A549 (cell line): ENCODE measurements around the gene NAV2. TPM values are rescaled to one million over a fixed set of nuclear protein-coding genes. Genes with fewer than 3 reads are reported as not detected.

Source experiments
- ATAC-seq, 2 experiments: fragments of 200-7000 bp in 1 of 2; fragments of >200 bp in 1 of 2; cut with Nextera tagmentation in 1 of 2; cut with Tn5 transposase in 1 of 2; 3 replicates each; pipeline versions ENCODE4 v1.8.0 to v1.9.1; 2018 to 2020; ENCODE audit warnings: mild to moderate bottlenecking in 1 of 2, moderate library complexity in 1 of 2
- CTCF ChIA-PET: fragments of 300-600 bp; sonication (Branson Sonifier 250); formaldehyde crosslinking; extraction: SDS; loops from one replicate; lab custom pipeline; 2021; ENCODE audit warnings: antibody characterized with exemption, inconsistent platforms; lab: Yijun Ruan, JAX
- POLR2A ChIA-PET: fragments of 350-600 bp; formaldehyde crosslinking; extraction: SDS; loops from one replicate; lab custom pipeline; 2021; ENCODE audit warnings: antibody characterized with exemption, inconsistent platforms; lab: Yijun Ruan, JAX
- DNase-seq, 2 experiments: peaks; one replicate each; pipeline versions ENCODE4 v3.0.0 to v3.0.0-alpha.2; 2011 to 2016; ENCODE audit warnings: low read depth in 1 of 2, low spot score in 1 of 2
- FAIRE-seq: peaks from 2 replicates; lab custom pipeline; 2011; peaks lifted over from hg19 to GRCh38; lab: Jason Lieb, UNC
- H3K27ac ChIP-seq, 2 experiments: fragments of >200 bp; sonication (Bioruptor Twin); formaldehyde crosslinking; 3 replicates each; pipeline ENCODE4 v1.5.1; 2016 to 2017
- H3K4me1 ChIP-seq: fragments of >200 bp; sonication (Bioruptor Twin); formaldehyde crosslinking; 3 replicates; pipeline ENCODE4 v1.6.1; 2016
- H3K4me2 ChIP-seq: fragments of >200 bp; sonication (Bioruptor Twin); formaldehyde crosslinking; 3 replicates; pipeline ENCODE4 v1.6.1; 2016
- H3K4me3 ChIP-seq: fragments of >200 bp; sonication (Bioruptor Twin); formaldehyde crosslinking; 3 replicates; pipeline ENCODE4 v1.5.1; 2016
- H3K9me3 ChIP-seq: fragments of >200 bp; sonication (Bioruptor Twin); formaldehyde crosslinking; 3 replicates; pipeline ENCODE4 v1.6.1; 2016
- ATOH8 ChIP-seq: fragments of 250-450 bp; sonication (Bioruptor Pico); IDR thresholded peaks from 2 replicates; pipeline ENCODE4 v1.5.0; 2020; ENCODE audit warnings: low read depth, mild to moderate bottlenecking, moderate library complexity
- CHD2 ChIP-seq: fragments of 150-350 bp; IDR thresholded peaks from 2 replicates; pipeline ENCODE4 v1.6.1; 2014; ENCODE audit warnings: low read length; ENCODE audit not compliant: partially characterized antibody
- CHD4 ChIP-seq: fragments of 200-600 bp; sonication (generic); IDR thresholded peaks from 2 replicates; pipeline ENCODE4 v1.6.1; 2016; ENCODE audit warnings: antibody characterized with exemption, mild to moderate bottlenecking, borderline replicate concordance
- EHMT2 ChIP-seq: fragments of 200-600 bp; sonication (generic); IDR thresholded peaks from 2 replicates; pipeline ENCODE4 v1.6.1; 2016; ENCODE audit warnings: antibody characterized with exemption, low read depth, mild to moderate bottlenecking, moderate library complexity
- ESRRA ChIP-seq: fragments of 150-350 bp; IDR thresholded peaks from 2 replicates; pipeline ENCODE4 v1.6.1; 2014; ENCODE audit warnings: mild to moderate bottlenecking, low read length, borderline replicate concordance
- FOSB ChIP-seq: fragments of 250-450 bp; sonication (Bioruptor Pico); IDR thresholded peaks from 2 replicates; pipeline ENCODE4 v1.5.0; 2020; ENCODE audit warnings: mild to moderate bottlenecking, moderate library complexity
- FOSL2 ChIP-seq, 2 experiments: fragments of 450-650 bp in 1 of 2; fragments of >200 bp in 1 of 2; sonication (Bioruptor Twin) in 1 of 2; formaldehyde crosslinking; IDR thresholded peaks; 2 replicates each; pipeline versions ENCODE4 v1.5.0 to v1.6.1; 2016 to 2020; ENCODE audit warnings: mild to moderate bottlenecking in 1 of 2, moderate library complexity in 1 of 2
- FOXS1 ChIP-seq: fragments of 250-450 bp; sonication (Bioruptor Pico); IDR thresholded peaks from 2 replicates; pipeline ENCODE4 v1.5.0; 2020; ENCODE audit warnings: mild to moderate bottlenecking, moderate library complexity
- GATA3 ChIP-seq: IDR thresholded peaks from 2 replicates; pipeline ENCODE4 v1.6.1; 2012; ENCODE audit warnings: borderline replicate concordance
- HDAC2 ChIP-seq: fragments of 200-600 bp; sonication (generic); IDR thresholded peaks from 2 replicates; pipeline ENCODE4 v1.6.1; 2016
- HMGXB4 ChIP-seq: fragments of 250-450 bp; sonication (Bioruptor Pico); IDR thresholded peaks from 2 replicates; pipeline ENCODE4 v1.5.0; 2021; ENCODE audit warnings: mild to moderate bottlenecking, moderate library complexity, borderline replicate concordance
- HOXB5 ChIP-seq: fragments of 250-450 bp; sonication (Bioruptor Pico); IDR thresholded peaks from 2 replicates; pipeline ENCODE4 v1.5.0; 2020; ENCODE audit warnings: mild to moderate bottlenecking, moderate library complexity
- JUN ChIP-seq, 2 experiments: fragments of >200 bp; sonication (Bioruptor Twin); formaldehyde crosslinking; IDR thresholded peaks; 2 replicates in 1 of 2; 3 replicates in 1 of 2; pipeline ENCODE4 v1.6.1; 2016 to 2017
- JUNB ChIP-seq: fragments of >200 bp; sonication (Bioruptor Twin); formaldehyde crosslinking; IDR thresholded peaks from 2 replicates; pipeline ENCODE4 v1.6.1; 2016
- KDM1A ChIP-seq: fragments of 200-600 bp; sonication (generic); IDR thresholded peaks from 2 replicates; pipeline ENCODE4 v1.6.1; 2016; ENCODE audit warnings: low read depth, mild to moderate bottlenecking
- MAFK ChIP-seq: fragments of 450-650 bp; IDR thresholded peaks from 2 replicates; pipeline ENCODE4 v1.6.1; 2014; ENCODE audit not compliant: partially characterized antibody
- MAZ ChIP-seq: fragments of 150-350 bp; IDR thresholded peaks from 2 replicates; pipeline ENCODE4 v1.6.1; 2014; ENCODE audit warnings: antibody characterized with exemption, low read depth, low read length, borderline replicate concordance
- MYC ChIP-seq: IDR thresholded peaks from 2 replicates; pipeline ENCODE4 v1.6.1; 2012; ENCODE audit warnings: mild to moderate bottlenecking, inconsistent platforms, low read length, improper control_type of control experiment, borderline replicate concordance
- NFE2L2 ChIP-seq: fragments of 150-350 bp; conservative IDR thresholded peaks from 2 replicates; pipeline ENCODE4 v1.6.1; 2014; ENCODE audit warnings: low read length
- POLR2A ChIP-seq: IDR thresholded peaks from 2 replicates; pipeline ENCODE4 v1.6.1; 2012; ENCODE audit warnings: mild to moderate bottlenecking, low read length
- RAD21 ChIP-seq, 2 experiments: fragments of >200 bp in 1 of 2; sonication (Bioruptor Twin) in 1 of 2; formaldehyde crosslinking in 1 of 2; IDR thresholded peaks in 1 of 2; conservative IDR thresholded peaks in 1 of 2; 2 replicates in 1 of 2; 3 replicates in 1 of 2; pipeline ENCODE4 v1.6.1; 2012 to 2018; ENCODE audit warnings: inconsistent platforms in 1 of 2
- REST ChIP-seq: fragments of 200-600 bp; sonication (generic); IDR thresholded peaks from 2 replicates; pipeline ENCODE4 v1.6.1; 2016; ENCODE audit warnings: antibody characterized with exemption, mild to moderate bottlenecking, moderate library complexity
- RNF2 ChIP-seq: fragments of 200-600 bp; sonication (generic); IDR thresholded peaks from 2 replicates; pipeline ENCODE4 v1.6.1; 2016; ENCODE audit warnings: low read depth, mild to moderate bottlenecking, antibody characterized with exemption, moderate library complexity, borderline replicate concordance
- SREBF2 ChIP-seq: fragments of 450-650 bp; IDR thresholded peaks from 2 replicates; pipeline ENCODE4 v1.6.1; 2014; ENCODE audit warnings: mild to moderate bottlenecking, moderate library complexity
- TP53 ChIP-seq: fragments of 250-450 bp; sonication (Bioruptor Pico); IDR thresholded peaks from 2 replicates; pipeline ENCODE4 v1.5.0; 2021; ENCODE audit warnings: mild to moderate bottlenecking, moderate library complexity
- ZC3H11A ChIP-seq: fragments of 450-650 bp; IDR thresholded peaks from 2 replicates; pipeline ENCODE4 v1.6.1; 2014; ENCODE audit warnings: antibody characterized with exemption, mild to moderate bottlenecking
- ZNF302 ChIP-seq: fragments of 250-450 bp; sonication (Bioruptor Pico); IDR thresholded peaks from 2 replicates; pipeline ENCODE4 v1.9.0; 2021; ENCODE audit warnings: inconsistent platforms, mild to moderate bottlenecking, moderate library complexity
- ZSCAN20 ChIP-seq: fragments of 250-450 bp; sonication (Bioruptor Pico); IDR thresholded peaks from 2 replicates; pipeline ENCODE4 v1.8.0; 2022; ENCODE audit warnings: mild to moderate bottlenecking, moderate library complexity
- WGBS: methylation state at CpG from one replicate; pipeline ENCODE4 v1.1.6; 2017; ENCODE audit errors: missing lambda C conversion rate; 5-methylcytosine and 5-hydroxymethylcytosine counted together
- polyA plus RNA-seq, 4 experiments: library from polyadenylated mRNA; depleted of rRNA in 3 of 4; stranded (reverse); fragments of >200 nt; fragmentation: RNase III in 1 of 4; extraction: RNeasy Plus Mini Kit Qiagen cat#74134 plus additional on column Dnase treatment in 1 of 4; gene quantifications; 2 replicates in 3 of 4; 3 replicates in 1 of 4; pipeline ENCODE4 v1.2.3, GENCODE V29; 2011 to 2017

Gene NAV2
- polyA plus RNA-seq, 2 of the 4 experiments (the other 2 are of a cell fraction): 4.9 to 19.8 TPM

- 52% methylated on average over 3 of the region's 3 CpGs for WGBS
- Histone ChIP-seq H3K9me3 (no peaks in the 10 kb centered on the region), H3K27ac (no peak overlapping the region), H3K4me3 (no peak overlapping the region), H3K4me1 (no peaks in the 10 kb centered on the region), H3K4me2 (no peak overlapping the region)
- POLR2A ChIA-PET: no interaction called here
- CTCF ChIA-PET: interaction anchor here (2.7 kb wide), 1 partner anchor 8 kb away, joined by 9 read pairs; no protein-coding TSS in a partner anchor
- DNase-seq: no peak
- FAIRE-seq: no peak
- no peak for ATAC-seq
- no peak for TF ChIP-seq MAZ
- TF ChIP-seq MYC: no peak
- TF ChIP-seq NFE2L2: no peak
- no peak for TF ChIP-seq MAFK
- no peak for TF ChIP-seq POLR2A
Measured at GRCh38 chr11:19821993-19822392, 109.4 kb downstream of the NAV2 start.

- no peak for FAIRE-seq
- Histone ChIP-seq H3K4me1 (no peaks in the 10 kb centered on the region), H3K9me3 (no peaks in the 10 kb centered on the region), H3K4me2 (no peak overlapping the region), H3K4me3 (no peak overlapping the region), H3K27ac (no peak overlapping the region)
- ChIA-PET POLR2A (no interaction called here), CTCF (interaction anchor here (2.7 kb wide), 1 partner anchor 9 kb away, joined by 9 read pairs; no protein-coding TSS in a partner anchor)
- no peak for DNase-seq
- TF ChIP-seq REST: no peak
- no peak for TF ChIP-seq RNF2
- TF ChIP-seq TP53: no peak
- no peak for TF ChIP-seq HMGXB4 (CRISPR knock-in tag)
- TF ChIP-seq NFE2L2: no peak
- no peak for TF ChIP-seq SREBF2
- no peak for TF ChIP-seq CHD2
- TF ChIP-seq MAZ: no peak
- TF ChIP-seq ZSCAN20 (CRISPR knock-in tag): no peak
- TF ChIP-seq GATA3: no peak
- no peak for TF ChIP-seq CHD4
- TF ChIP-seq ZC3H11A: no peak
- TF ChIP-seq JUNB: no peak
- TF ChIP-seq JUN (IDR thresholded peaks at IDR 0.05): no peak
- TF ChIP-seq KDM1A: no peak
- no peak for ATAC-seq
Measured at GRCh38 chr11:19822531-19822930, 109.9 kb downstream of the NAV2 start.

- FAIRE-seq: no peak
- H3K4me2 ChIP-seq: no peak overlapping the region
- H3K9me3 ChIP-seq: no peaks in the 10 kb centered on the region
- ChIA-PET CTCF (interaction anchor here (1.1 to 1.5 kb wide), 2 partner anchors 16 to 22 kb away, joined by 3 read pairs; no protein-coding TSS in a partner anchor), POLR2A (no interaction called here)
- WGBS: 74% methylated on average over 4 of the region's 4 CpGs
- no peak overlapping the region for H3K4me3 ChIP-seq
- 0 out of 3 replicates have a peak, but pooled peaks cover 5% of the 10 kb centered on the region for H3K4me1 ChIP-seq
- DNase-seq: no peak
- ATAC-seq: no peak
- TF ChIP-seq RAD21 (conservative IDR thresholded peaks at IDR 0.05 in 1 of 2, IDR thresholded peaks at IDR 0.05 in 1 of 2) (no peak), POLR2A (no peak), KDM1A (no peak), FOSB (CRISPR knock-in tag) (no peak), NFE2L2 (no peak), HOXB5 (no peak), HDAC2 (no peak), FOXS1 (CRISPR knock-in tag) (no peak), ATOH8 (CRISPR knock-in tag) (no peak), MYC (no peak), MAZ (no peak), JUN (IDR thresholded peaks at IDR 0.05) (no peak), ZSCAN20 (CRISPR knock-in tag) (no peak), FOSL2 (IDR thresholded peaks at IDR 0.05) (no peak), FOSL2 (CRISPR knock-in tag; IDR thresholded peaks at IDR 0.05) (no peak), ZNF302 (CRISPR knock-in tag) (no peak), EHMT2 (no peak), ESRRA (no peak), TP53 (no peak)
- H3K27ac ChIP-seq: no peak overlapping the region
Measured at GRCh38 chr11:19826606-19827005, 114.0 kb downstream of the NAV2 start.
